GM12878 (cell line): Measurements from ENCODE around the gene IL10RA. TPM values are rescaled to one million over a fixed set of nuclear protein-coding genes. Genes with fewer than 3 reads are reported as not detected.

Experiments
- ATAC-seq: fragments of 200-7000 bp; cut with Tn5 transposase; 3 replicates; pipeline ENCODE4 v1.9.1; 2020; ENCODE audit warnings: mild to moderate bottlenecking, moderate library complexity
- BruUV-seq: library from RNA; stranded (reverse); fragments of 400-500 nt; replicated peaks from 2 replicates; lab custom pipeline; 2021; lab: Mats Ljungman, UMichigan
- CTCF ChIA-PET: fragments of 300-600 bp; sonication (Branson Sonifier 250); formaldehyde crosslinking; extraction: SDS; loops from one replicate; lab custom pipeline; 2021; ENCODE audit warnings: inconsistent platforms; lab: Yijun Ruan, JAX
- POLR2A ChIA-PET: fragments of 350-600 bp; formaldehyde crosslinking; extraction: SDS; loops from one replicate; lab custom pipeline; 2021; ENCODE audit warnings: inconsistent platforms; lab: Charles Lee
- RAD21 ChIA-PET: fragments of 300-600 bp; sonication (Branson Sonifier 250); formaldehyde crosslinking; loops from one replicate; lab custom pipeline; 2023; ENCODE audit warnings: antibody characterized with exemption; ENCODE audit not compliant: unreplicated experiment; lab: Charles Lee
- SMC1A ChIA-PET: fragments of 300-600 bp; sonication (Branson Sonifier 250); formaldehyde crosslinking; loops from one replicate; lab custom pipeline; 2023; ENCODE audit not compliant: unreplicated experiment, uncharacterized antibody; lab: Charles Lee
- DNase-seq: peaks from one replicate; pipeline ENCODE4 v3.0.0-alpha.2; 2011; ENCODE audit warnings: low read depth, low spot score
- FAIRE-seq: peaks from 3 replicates; lab custom pipeline; 2011; peaks lifted over from hg19 to GRCh38; lab: Jason Lieb, UNC
- H2AFZ ChIP-seq: 2 replicates; pipeline ENCODE4 v1.6.0; 2011; ENCODE audit warnings: low read depth, low read length, control low read depth; ENCODE audit not compliant: control insufficient read depth
- H3K27ac ChIP-seq: 2 replicates; pipeline ENCODE4 v1.5.1; 2011; ENCODE audit warnings: control low read depth; ENCODE audit not compliant: control insufficient read depth, insufficient read depth
- H3K27me3 ChIP-seq, 2 experiments: replicated peaks in 1 of 2; 2 replicates each; pipeline versions ENCODE4 v1.6.0 to v1.6.1; 2011; ENCODE audit warnings: low read length in 1 of 2; ENCODE audit not compliant: control insufficient read depth in 2 of 2, insufficient read depth in 2 of 2
- H3K36me3 ChIP-seq, 2 experiments: 2 replicates each; pipeline ENCODE4 v1.5.1; 2011; ENCODE audit warnings: low read length in 1 of 2; ENCODE audit not compliant: control insufficient read depth in 2 of 2, insufficient read depth in 2 of 2
- H3K4me1 ChIP-seq: 2 replicates; pipeline ENCODE4 v1.6.1; 2011; ENCODE audit warnings: mild to moderate bottlenecking, low read length, moderate library complexity, mixed read lengths; ENCODE audit not compliant: control insufficient read depth, insufficient read depth
- H3K4me2 ChIP-seq: 2 replicates; pipeline ENCODE4 v1.6.0; 2011; ENCODE audit warnings: control low read depth; ENCODE audit not compliant: control insufficient read depth, insufficient read depth
- H3K4me3 ChIP-seq: fragments of 200-600 bp; sonication (generic); 2 replicates; pipeline ENCODE4 v1.5.1; 2016
- H3K79me2 ChIP-seq: 2 replicates; pipeline ENCODE4 v1.6.0; 2011; ENCODE audit warnings: low read length; ENCODE audit not compliant: control insufficient read depth, insufficient read depth
- H3K9ac ChIP-seq: 2 replicates; pipeline ENCODE4 v1.8.0; 2011; ENCODE audit warnings: low read length, control low read depth, mixed read lengths; ENCODE audit not compliant: control insufficient read depth, insufficient read depth
- H3K9me3 ChIP-seq: replicated peaks from 3 replicates; pipeline ENCODE4 v1.5.1; 2011; ENCODE audit warnings: mild to moderate bottlenecking, low read length; ENCODE audit not compliant: control insufficient read depth, insufficient read depth
- H4K20me1 ChIP-seq: 2 replicates; pipeline ENCODE4 v1.6.0; 2011; ENCODE audit not compliant: control insufficient read depth, insufficient read depth
- BCL11A ChIP-seq: IDR thresholded peaks from 2 replicates; pipeline ENCODE4 v1.6.1; 2011; ENCODE audit warnings: low read depth, low read length
- CBX5 ChIP-seq: sonication (generic); IDR thresholded peaks from 2 replicates; pipeline ENCODE4 v1.6.1; 2016; ENCODE audit warnings: low read depth, moderate library complexity, mild to moderate bottlenecking, inconsistent platforms
- FOS ChIP-seq: IDR thresholded peaks from 3 replicates; pipeline ENCODE4 v1.6.1; 2011; ENCODE audit warnings: borderline replicate concordance; ENCODE audit not compliant: insufficient read length; ENCODE audit errors: extremely low read depth
- IKZF1 ChIP-seq: fragments of 450-650 bp; conservative IDR thresholded peaks from 2 replicates; pipeline ENCODE4 v1.6.1; 2017; ENCODE audit warnings: antibody characterized with exemption, mild to moderate bottlenecking
- IRF4 ChIP-seq: IDR thresholded peaks from 2 replicates; pipeline ENCODE4 v1.6.1; 2011; ENCODE audit warnings: low read depth, low read length
- LARP7 ChIP-seq: fragments of 450-650 bp; IDR thresholded peaks from 2 replicates; pipeline ENCODE4 v1.6.1; 2017; ENCODE audit warnings: mild to moderate bottlenecking
- MTA3 ChIP-seq: IDR thresholded peaks from 2 replicates; pipeline ENCODE4 v1.6.1; 2012; ENCODE audit warnings: low read length, inconsistent platforms, borderline replicate concordance
- PML ChIP-seq: IDR thresholded peaks from 2 replicates; pipeline ENCODE4 v1.6.1; 2012; ENCODE audit warnings: low read length, inconsistent platforms
- TCF7 ChIP-seq: IDR thresholded peaks from 2 replicates; pipeline ENCODE4 v1.6.1; 2014; ENCODE audit warnings: antibody characterized with exemption, borderline replicate concordance
- WRNIP1 ChIP-seq: IDR thresholded peaks from 2 replicates; pipeline ENCODE4 v1.6.1; 2011; ENCODE audit warnings: low read depth, low read length, improper control_type of control experiment, borderline replicate concordance
- WGBS: methylation state at CpG from one replicate; pipeline ENCODE4 v1.1.6; 2016; ENCODE audit warnings: low lambda C conversion rate; ENCODE audit not compliant: insufficient replicate concordance, insufficient coverage; ENCODE audit errors: missing lambda C conversion rate; 5-methylcytosine and 5-hydroxymethylcytosine counted together
- in situ Hi-C: fragments of 300-500 bp; cut with MboI; formaldehyde crosslinking; loops from 9 replicates; pipeline ENCODE4 v1.14.3; 2018; ENCODE audit warnings: mixed read lengths
- intact Hi-C: fragments of 100-400 bp; cut with micrococcal nuclease; formaldehyde crosslinking; loops from one replicate; pipeline ENCODE4 v1.14.2; 2022; ENCODE audit not compliant: unreplicated experiment
- polyA plus RNA-seq, 11 experiments: library from polyadenylated mRNA; depleted of rRNA in 4 of 11; unstranded in 6 of 11; stranded (reverse) in 5 of 11; fragments of >200 nt; fragmentation: Nextera tagmentation in 4 of 11; fragmentation: Illumina TruSeq in 1 of 11; extraction: Ambion mirVana in 4 of 11; extraction: Trizol in 1 of 11; gene quantifications; 1 replicate in 1 of 11; 2 replicates in 10 of 11; pipeline versions ENCODE4 v1.2.1 to v1.2.3, GENCODE V29; 2011 to 2016; ENCODE audit warnings: inconsistent platforms in 2 of 11, missing spikeins in 2 of 11, low read depth in 1 of 11
- total RNA-seq, 4 experiments: library from RNA; depleted of rRNA in 3 of 4; stranded (reverse); fragments of >200 nt in 3 of 4; fragmentation: Illumina TruSeq in 1 of 4; extraction: Trizol in 1 of 4; gene quantifications; 2 replicates each; pipeline versions ENCODE4 v1.2.1 to v1.2.3, GENCODE V29; 2013 to 2021
- TF ChIP-seq, protein P1 (sequence below): fragments of 450-650 bp; IDR thresholded peaks from 2 replicates; pipeline ENCODE4 v1.6.1; 2017; ENCODE audit warnings: mild to moderate bottlenecking, moderate library complexity
- TF ChIP-seq, protein P2 (sequence below): IDR thresholded peaks from 2 replicates; pipeline ENCODE4 v1.6.1; 2011; ENCODE audit warnings: low read depth, low read length, improper control_type of control experiment, borderline replicate concordance
- TF ChIP-seq, protein P3 (sequence below): fragments of 450-650 bp; IDR thresholded peaks from 2 replicates; pipeline ENCODE4 v1.6.1; 2016; ENCODE audit warnings: mild to moderate bottlenecking, moderate library complexity, borderline replicate concordance

Gene IL10RA
- total and polyA plus RNA-seq, 10 of the 15 experiments (the other 5 are each of a cell fraction or from before 2014, with no cell fraction given): 0.77 to 45.9 (median 9.6) TPM

DNA sequence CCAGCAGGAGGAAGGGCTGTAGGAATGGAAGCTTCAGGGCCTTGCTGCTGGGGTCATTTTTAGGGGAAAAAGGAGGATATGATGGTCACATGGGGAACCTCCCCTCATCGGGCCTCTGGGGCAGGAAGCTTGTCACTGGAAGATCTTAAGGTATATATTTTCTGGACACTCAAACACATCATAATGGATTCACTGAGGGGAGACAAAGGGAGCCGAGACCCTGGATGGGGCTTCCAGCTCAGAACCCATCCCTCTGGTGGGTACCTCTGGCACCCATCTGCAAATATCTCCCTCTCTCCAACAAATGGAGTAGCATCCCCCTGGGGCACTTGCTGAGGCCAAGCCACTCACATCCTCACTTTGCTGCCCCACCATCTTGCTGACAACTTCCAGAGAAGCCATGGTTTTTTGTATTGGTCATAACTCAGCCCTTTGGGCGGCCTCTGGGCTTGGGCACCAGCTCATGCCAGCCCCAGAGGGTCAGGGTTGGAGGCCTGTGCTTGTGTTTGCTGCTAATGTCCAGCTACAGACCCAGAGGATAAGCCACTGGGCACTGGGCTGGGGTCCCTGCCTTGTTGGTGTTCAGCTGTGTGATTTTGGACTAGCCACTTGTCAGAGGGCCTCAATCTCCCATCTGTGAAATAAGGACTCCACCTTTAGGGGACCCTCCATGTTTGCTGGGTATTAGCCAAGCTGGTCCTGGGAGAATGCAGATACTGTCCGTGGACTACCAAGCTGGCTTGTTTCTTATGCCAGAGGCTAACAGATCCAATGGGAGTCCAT, 14.1 kb downstream of the IL10RA start (continued):
- TF ChIP-seq, protein P1, sequence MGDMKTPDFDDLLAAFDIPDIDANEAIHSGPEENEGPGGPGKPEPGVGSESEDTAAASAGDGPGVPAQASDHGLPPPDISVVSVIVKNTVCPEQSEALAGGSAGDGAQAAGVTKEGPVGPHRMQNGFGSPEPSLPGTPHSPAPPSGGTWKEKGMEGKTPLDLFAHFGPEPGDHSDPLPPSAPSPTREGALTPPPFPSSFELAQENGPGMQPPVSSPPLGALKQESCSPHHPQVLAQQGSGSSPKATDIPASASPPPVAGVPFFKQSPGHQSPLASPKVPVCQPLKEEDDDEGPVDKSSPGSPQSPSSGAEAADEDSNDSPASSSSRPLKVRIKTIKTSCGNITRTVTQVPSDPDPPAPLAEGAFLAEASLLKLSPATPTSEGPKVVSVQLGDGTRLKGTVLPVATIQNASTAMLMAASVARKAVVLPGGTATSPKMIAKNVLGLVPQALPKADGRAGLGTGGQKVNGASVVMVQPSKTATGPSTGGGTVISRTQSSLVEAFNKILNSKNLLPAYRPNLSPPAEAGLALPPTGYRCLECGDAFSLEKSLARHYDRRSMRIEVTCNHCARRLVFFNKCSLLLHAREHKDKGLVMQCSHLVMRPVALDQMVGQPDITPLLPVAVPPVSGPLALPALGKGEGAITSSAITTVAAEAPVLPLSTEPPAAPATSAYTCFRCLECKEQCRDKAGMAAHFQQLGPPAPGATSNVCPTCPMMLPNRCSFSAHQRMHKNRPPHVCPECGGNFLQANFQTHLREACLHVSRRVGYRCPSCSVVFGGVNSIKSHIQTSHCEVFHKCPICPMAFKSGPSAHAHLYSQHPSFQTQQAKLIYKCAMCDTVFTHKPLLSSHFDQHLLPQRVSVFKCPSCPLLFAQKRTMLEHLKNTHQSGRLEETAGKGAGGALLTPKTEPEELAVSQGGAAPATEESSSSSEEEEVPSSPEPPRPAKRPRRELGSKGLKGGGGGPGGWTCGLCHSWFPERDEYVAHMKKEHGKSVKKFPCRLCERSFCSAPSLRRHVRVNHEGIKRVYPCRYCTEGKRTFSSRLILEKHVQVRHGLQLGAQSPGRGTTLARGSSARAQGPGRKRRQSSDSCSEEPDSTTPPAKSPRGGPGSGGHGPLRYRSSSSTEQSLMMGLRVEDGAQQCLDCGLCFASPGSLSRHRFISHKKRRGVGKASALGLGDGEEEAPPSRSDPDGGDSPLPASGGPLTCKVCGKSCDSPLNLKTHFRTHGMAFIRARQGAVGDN: no peak
- TF ChIP-seq BCL11A: no peak
- TF ChIP-seq FOS: no peak

DNA sequence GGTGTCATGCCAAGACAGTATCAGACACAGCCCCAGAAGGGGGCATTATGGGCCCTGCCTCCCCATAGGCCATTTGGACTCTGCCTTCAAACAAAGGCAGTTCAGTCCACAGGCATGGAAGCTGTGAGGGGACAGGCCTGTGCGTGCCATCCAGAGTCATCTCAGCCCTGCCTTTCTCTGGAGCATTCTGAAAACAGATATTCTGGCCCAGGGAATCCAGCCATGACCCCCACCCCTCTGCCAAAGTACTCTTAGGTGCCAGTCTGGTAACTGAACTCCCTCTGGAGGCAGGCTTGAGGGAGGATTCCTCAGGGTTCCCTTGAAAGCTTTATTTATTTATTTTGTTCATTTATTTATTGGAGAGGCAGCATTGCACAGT, 14.6 kb downstream of the IL10RA start:
- Histone ChIP-seq H3K27ac (no peak overlapping the region), H2AFZ (no peak overlapping the region), H3K79me2 (no peaks in the 10 kb centered on the region), H3K36me3 (peaks cover 14 to 18% of the 10 kb centered on the region in 2 experiments), H3K9ac (no peak overlapping the region), H3K4me1 (peaks cover 63% of the 10 kb centered on the region), H3K4me2 (no peak overlapping the region), H3K4me3 (no peak overlapping the region), H3K9me3 (peaks cover 2% of the 10 kb centered on the region; the same call in 2 of the 3 replicates), H4K20me1 (no peaks in the 10 kb centered on the region), H3K27me3 (no peaks in the 10 kb centered on the region)
- no peak for FAIRE-seq
- DNase-seq: no peak
- in situ Hi-C loops (no loop called here), intact Hi-C loops (no loop called here)
- ChIA-PET POLR2A (interaction anchor here (1.2 to 9.7 kb wide), 2 partner anchors 10 to 13 kb away, joined by 3 to 110 read pairs; partner anchors contain the start of gene IL10RA), SMC1A (interaction anchor here (1.2 to 19.0 kb wide), 8 partner anchors 4 to 49 kb away, joined by 4 to 280 read pairs (median 6); partner anchors contain the start of gene IL10RA), RAD21 (interaction anchor here (0.8 to 2.8 kb wide), 6 partner anchors 11 to 52 kb away, joined by 3 to 16 read pairs (median 4); partner anchors contain the start of gene IL10RA), CTCF (interaction anchor here (0.7 to 8.0 kb wide), 11 partner anchors 9 to 178 kb away, joined by 3 to 49 read pairs (median 4); partner anchors contain the start of gene IL10RA)
- 100% methylated on average over 1 of the region's 1 CpG for WGBS
- ATAC-seq: no peak
- no TSS peak for BruUV-seq
- TF ChIP-seq WRNIP1: no peak
- TF ChIP-seq PML: no peak
- TF ChIP-seq, protein P2, sequence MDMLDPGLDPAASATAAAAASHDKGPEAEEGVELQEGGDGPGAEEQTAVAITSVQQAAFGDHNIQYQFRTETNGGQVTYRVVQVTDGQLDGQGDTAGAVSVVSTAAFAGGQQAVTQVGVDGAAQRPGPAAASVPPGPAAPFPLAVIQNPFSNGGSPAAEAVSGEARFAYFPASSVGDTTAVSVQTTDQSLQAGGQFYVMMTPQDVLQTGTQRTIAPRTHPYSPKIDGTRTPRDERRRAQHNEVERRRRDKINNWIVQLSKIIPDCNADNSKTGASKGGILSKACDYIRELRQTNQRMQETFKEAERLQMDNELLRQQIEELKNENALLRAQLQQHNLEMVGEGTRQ: no peak
- no peak for TF ChIP-seq LARP7
- no peak for TF ChIP-seq TCF7
- TF ChIP-seq CBX5: no peak
- TF ChIP-seq MTA3: no peak
- TF ChIP-seq IRF4: no peak
- no peak for TF ChIP-seq IKZF1
- TF ChIP-seq, protein P3, sequence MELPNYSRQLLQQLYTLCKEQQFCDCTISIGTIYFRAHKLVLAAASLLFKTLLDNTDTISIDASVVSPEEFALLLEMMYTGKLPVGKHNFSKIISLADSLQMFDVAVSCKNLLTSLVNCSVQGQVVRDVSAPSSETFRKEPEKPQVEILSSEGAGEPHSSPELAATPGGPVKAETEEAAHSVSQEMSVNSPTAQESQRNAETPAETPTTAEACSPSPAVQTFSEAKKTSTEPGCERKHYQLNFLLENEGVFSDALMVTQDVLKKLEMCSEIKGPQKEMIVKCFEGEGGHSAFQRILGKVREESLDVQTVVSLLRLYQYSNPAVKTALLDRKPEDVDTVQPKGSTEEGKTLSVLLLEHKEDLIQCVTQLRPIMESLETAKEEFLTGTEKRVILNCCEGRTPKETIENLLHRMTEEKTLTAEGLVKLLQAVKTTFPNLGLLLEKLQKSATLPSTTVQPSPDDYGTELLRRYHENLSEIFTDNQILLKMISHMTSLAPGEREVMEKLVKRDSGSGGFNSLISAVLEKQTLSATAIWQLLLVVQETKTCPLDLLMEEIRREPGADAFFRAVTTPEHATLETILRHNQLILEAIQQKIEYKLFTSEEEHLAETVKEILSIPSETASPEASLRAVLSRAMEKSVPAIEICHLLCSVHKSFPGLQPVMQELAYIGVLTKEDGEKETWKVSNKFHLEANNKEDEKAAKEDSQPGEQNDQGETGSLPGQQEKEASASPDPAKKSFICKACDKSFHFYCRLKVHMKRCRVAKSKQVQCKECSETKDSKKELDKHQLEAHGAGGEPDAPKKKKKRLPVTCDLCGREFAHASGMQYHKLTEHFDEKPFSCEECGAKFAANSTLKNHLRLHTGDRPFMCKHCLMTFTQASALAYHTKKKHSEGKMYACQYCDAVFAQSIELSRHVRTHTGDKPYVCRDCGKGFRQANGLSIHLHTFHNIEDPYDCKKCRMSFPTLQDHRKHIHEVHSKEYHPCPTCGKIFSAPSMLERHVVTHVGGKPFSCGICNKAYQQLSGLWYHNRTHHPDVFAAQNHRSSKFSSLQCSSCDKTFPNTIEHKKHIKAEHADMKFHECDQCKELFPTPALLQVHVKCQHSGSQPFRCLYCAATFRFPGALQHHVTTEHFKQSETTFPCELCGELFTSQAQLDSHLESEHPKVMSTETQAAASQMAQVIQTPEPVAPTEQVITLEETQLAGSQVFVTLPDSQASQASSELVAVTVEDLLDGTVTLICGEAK: no peak
